D721Med (cell line): ENCODE data around the gene UBASH3B.

Experiments
- DNase-seq: peaks from one replicate; pipeline ENCODE4 v3.0.0; 2011; ENCODE audit warnings: low spot score; ENCODE audit not compliant: insufficient read length
- FAIRE-seq: peaks from 2 replicates; lab custom pipeline; 2011; peaks lifted over from hg19 to GRCh38; lab: Jason Lieb, UNC
- TF ChIP-seq, protein P1 (sequence below): IDR thresholded peaks from 2 replicates; pipeline ENCODE4 v1.5.1; 2012; ENCODE audit warnings: mild to moderate bottlenecking, control low read depth; ENCODE audit not compliant: insufficient read depth; ENCODE audit errors: missing control alignments

Gene UBASH3B

DNA sequence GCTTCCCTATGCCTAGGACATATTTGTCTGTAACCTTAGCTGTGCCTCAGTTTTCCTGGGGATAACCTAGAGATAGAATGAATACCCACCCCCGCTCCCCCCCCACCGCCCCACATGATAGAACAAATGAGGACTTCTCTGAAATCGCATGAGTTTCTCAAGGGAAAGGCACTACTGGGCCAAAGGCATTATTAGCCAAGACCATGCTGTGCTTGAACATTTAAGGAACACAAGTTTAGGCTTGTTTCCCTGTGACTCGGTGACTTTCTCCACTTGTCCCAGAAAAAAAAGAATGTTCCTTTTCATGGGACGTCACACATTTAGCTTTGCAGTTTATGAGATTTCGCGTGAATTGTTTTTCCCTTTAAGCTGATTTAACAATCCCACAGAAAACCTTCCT is 131.4 kb downstream of the UBASH3B start:
- TF ChIP-seq, protein P1, sequence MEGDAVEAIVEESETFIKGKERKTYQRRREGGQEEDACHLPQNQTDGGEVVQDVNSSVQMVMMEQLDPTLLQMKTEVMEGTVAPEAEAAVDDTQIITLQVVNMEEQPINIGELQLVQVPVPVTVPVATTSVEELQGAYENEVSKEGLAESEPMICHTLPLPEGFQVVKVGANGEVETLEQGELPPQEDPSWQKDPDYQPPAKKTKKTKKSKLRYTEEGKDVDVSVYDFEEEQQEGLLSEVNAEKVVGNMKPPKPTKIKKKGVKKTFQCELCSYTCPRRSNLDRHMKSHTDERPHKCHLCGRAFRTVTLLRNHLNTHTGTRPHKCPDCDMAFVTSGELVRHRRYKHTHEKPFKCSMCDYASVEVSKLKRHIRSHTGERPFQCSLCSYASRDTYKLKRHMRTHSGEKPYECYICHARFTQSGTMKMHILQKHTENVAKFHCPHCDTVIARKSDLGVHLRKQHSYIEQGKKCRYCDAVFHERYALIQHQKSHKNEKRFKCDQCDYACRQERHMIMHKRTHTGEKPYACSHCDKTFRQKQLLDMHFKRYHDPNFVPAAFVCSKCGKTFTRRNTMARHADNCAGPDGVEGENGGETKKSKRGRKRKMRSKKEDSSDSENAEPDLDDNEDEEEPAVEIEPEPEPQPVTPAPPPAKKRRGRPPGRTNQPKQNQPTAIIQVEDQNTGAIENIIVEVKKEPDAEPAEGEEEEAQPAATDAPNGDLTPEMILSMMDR: no peak
- DNase-seq (no peak), FAIRE-seq (no peak)

DNA sequence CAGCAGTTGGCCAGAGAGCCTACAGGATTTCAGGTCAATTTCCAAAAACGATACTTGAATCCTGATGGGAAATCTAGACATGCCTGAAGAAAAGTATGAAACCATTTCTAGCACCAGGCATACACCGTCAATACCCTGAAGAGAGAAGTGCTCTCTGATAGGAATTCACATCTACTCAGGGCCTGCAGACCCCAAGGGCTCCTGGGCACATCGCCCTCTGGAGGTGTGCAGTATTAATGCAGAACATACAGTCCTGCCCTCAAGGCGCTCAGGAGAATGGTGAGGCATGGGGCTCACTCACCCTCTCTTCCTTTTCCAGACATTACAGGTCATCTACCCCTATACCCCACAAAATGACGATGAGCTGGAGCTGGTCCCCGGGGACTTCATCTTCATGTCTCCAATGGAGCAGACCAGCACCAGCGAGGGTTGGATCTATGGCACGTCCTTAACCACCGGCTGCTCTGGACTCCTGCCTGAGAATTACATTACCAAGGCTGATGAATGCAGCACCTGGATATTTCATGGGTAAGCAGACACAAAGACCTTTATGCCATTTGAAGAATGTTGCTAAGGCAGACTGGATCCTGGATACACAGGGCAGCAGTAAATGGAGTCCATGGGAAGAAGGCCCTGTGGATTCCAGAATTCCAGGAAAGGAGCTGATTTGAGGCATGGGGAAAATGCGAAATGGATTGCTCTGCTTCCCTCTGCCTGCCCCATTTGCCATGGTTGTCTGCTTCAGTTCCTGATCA is 133.4 kb downstream of the UBASH3B start:
- no peak for DNase-seq
- TF ChIP-seq, protein P1: no peak
- no peak for FAIRE-seq

DNA sequence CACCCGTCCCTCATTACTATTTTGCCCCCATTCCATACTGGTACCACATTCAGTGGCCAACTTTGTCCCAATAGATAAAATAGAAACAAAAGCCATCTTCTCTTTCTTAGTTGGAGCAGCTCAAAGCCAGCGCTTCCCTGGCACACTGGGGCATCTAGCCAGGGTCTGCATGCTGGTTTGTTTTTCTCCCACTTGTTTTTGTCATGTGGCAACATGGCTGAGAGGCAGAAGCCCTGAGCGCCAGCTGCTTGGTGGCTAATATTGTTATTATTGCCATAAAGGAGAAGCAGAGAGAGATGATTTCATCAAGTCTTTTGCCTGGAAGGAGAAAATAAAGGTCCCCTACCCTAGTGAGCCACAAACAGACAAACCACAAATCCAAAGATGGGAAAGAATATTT is 134.4 kb downstream of the UBASH3B start:
- DNase-seq: no peak
- no peak for FAIRE-seq

DNA sequence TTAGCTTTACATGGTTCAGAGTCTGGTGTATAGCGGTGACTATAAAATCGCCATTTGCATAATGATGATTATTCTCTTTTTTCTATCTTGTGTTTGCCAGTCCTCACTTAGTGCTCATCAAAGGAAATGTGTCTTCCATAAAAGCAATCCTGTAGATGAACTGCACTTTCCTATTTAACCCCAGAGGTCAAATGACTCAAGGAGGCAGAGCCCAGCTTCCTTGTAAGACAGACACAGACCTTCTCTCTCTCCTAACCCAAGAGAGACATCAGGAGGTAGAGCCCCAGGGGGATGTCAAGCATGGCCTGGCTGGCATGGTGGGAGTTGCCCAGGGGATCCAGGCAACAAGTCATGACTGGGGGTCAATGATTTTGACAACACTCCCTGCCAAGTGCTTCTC is 135.9 kb downstream of the UBASH3B start:
- TF ChIP-seq, protein P1: no peak
- no peak for DNase-seq
- FAIRE-seq: no peak

More for the DNA sequence above, 134.4 kb downstream of the UBASH3B start:
- TF ChIP-seq, protein P1: no peak

DNA sequence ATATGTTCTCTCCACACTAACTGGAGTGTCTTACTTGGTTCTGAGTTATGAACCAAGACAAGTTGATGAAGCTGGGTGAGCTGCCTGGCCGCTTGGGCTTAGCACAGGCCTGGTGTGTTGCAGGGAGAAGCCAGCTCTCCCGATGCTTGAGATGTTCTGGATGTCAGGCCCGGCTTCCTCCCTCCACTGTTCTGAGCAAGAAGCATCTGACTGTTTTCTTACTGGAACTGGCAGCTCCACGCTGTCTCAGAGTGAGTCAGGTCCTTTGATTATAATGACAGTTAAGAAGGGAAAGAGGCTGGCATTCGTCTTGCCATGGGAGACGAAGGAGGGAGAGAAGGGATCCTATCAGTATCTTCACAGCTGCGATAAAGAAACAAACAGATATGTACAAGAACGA is 136.3 kb downstream of the UBASH3B start:
- DNase-seq: no peak
- TF ChIP-seq, protein P1: no peak
- no peak for FAIRE-seq

DNA sequence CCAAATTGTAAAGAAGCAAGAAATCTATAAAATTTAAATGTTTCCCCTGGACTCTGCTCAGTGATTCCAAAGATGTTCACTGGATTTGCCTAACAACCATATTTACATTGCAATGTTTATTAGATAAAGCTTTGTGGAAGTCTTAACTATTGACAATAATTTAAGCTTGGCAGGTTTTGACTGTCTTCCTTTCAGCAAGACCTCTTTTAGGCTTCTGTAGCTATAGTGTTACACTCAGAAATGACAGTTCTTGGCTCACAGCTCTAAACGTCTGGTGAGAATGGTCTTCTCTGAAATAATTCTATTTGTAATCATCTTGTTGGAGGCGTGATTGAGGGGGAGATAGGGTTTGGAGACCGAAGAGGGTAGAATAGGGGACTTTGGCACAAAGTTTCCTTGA is 138.0 kb downstream of the UBASH3B start:
- TF ChIP-seq, protein P1: no peak
- FAIRE-seq (no peak), DNase-seq (no peak)

DNA sequence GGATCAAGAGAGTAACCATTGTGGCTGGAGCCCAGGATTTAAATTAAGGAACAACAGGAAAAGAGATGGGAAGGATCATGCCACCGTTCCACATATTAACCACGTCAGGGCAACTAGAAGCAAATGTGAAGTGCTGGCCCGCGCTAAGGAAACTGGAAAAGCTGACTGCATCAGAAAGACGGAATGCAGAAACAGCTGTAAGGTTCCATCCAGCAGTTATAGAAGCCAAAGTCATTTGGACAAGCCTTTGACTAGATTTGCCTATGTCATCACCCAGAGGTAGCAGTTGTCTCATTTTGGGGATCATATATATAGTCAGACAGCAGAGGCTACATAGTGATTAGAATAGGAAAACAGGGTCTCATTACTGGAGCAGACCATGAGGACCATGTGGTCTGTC is 139.8 kb downstream of the UBASH3B start:
- no peak for DNase-seq
- no peak for FAIRE-seq
- TF ChIP-seq, protein P1: no peak
